HCT116 (cell line): ENCODE results near the gene TMEM156. TPM values are rescaled to one million over a fixed set of nuclear protein-coding genes. Genes with fewer than 3 reads are reported as not detected.

Experiments
- ATAC-seq: fragments of 200-7000 bp; cut with Tn5 transposase; 2 replicates; pipeline ENCODE4 v1.9.1; 2020; ENCODE audit warnings: mild to moderate bottlenecking, moderate library complexity
- BruUV-seq: library from RNA; stranded (reverse); fragments of 400-500 nt; replicated peaks from 2 replicates; lab custom pipeline; 2021; lab: Mats Ljungman, UMichigan
- CTCF ChIA-PET: fragments of 300-600 bp; sonication (Branson Sonifier 250); formaldehyde crosslinking; loops from one replicate; lab custom pipeline; 2021; ENCODE audit warnings: antibody characterized with exemption; lab: Charles Lee
- POLR2A ChIA-PET: fragments of 300-600, 350-600 bp; sonication (Branson Sonifier 250); formaldehyde crosslinking; loops from one replicate; lab custom pipeline; 2021; ENCODE audit warnings: antibody characterized with exemption; lab: Charles Lee
- RAD21 ChIA-PET, 2 experiments: fragments of 300-600 bp; sonication (Branson Sonifier 250); formaldehyde crosslinking; loops; one replicate each; lab custom pipeline; 2023; ENCODE audit warnings: low total read pairs in 2 of 2; ENCODE audit not compliant: uncharacterized antibody in 2 of 2, unreplicated experiment in 2 of 2, low non-redundant PET in 1 of 2; lab: Charles Lee
- DNase-seq: peaks from one replicate; pipeline ENCODE4 v3.0.0-alpha.2; 2010; ENCODE audit warnings: low read depth, low spot score
- H2AFZ ChIP-seq: fragments of 200-600 bp; shearing (Covaris generic), sonication (generic); 2 replicates; pipeline ENCODE4 v1.6.1; 2017; ENCODE audit warnings: low read depth, mixed run types, mixed read lengths, antibody characterized with exemption, low read length; ENCODE audit not compliant: poor library complexity, severe bottlenecking
- H3K27ac ChIP-seq: 2 replicates; pipeline ENCODE4 v1.5.1; 2012; ENCODE audit warnings: low read depth, low read length
- H3K27me3 ChIP-seq: fragments of 200-600 bp; sonication (generic); 2 replicates; pipeline ENCODE4 v1.6.1; 2016; ENCODE audit warnings: mixed run types, low read length, mixed read lengths; ENCODE audit not compliant: insufficient read depth
- H3K36me3 ChIP-seq, 2 experiments: fragments of 200-500 bp in 1 of 2; fragments of 200-600 bp in 1 of 2; sonication (Bioruptor generic) in 1 of 2; sonication (generic) in 1 of 2; 2 replicates each; pipeline versions ENCODE4 v1.5.1 to v1.6.1; 2014 to 2016; ENCODE audit warnings: low read length in 2 of 2, inconsistent platforms in 1 of 2, mixed read lengths in 1 of 2, mixed run types in 1 of 2; ENCODE audit not compliant: insufficient read depth in 2 of 2, control insufficient read depth in 1 of 2
- H3K4me1 ChIP-seq, 2 experiments: fragments of 200-600 bp in 1 of 2; sonication (generic) in 1 of 2; 2 replicates each; pipeline versions ENCODE4 v1.5.1 to v1.6.1; 2012 to 2017; ENCODE audit warnings: low read length in 2 of 2, inconsistent platforms in 1 of 2, mild to moderate bottlenecking in 1 of 2, mixed read lengths in 1 of 2, mixed run types in 1 of 2, moderate library complexity in 1 of 2; ENCODE audit not compliant: insufficient read depth in 2 of 2, control insufficient read depth in 1 of 2
- H3K4me2 ChIP-seq: fragments of 200-600 bp; sonication (generic); 2 replicates; pipeline ENCODE4 v1.6.1; 2017; ENCODE audit warnings: mixed run types, low read length, mixed read lengths
- H3K4me3 ChIP-seq, 2 experiments: fragments of 200-600 bp in 1 of 2; sonication (generic) in 1 of 2; replicated peaks in 1 of 2; 2 replicates each; pipeline ENCODE4 v1.5.1; 2011 to 2016; ENCODE audit warnings: low read length in 2 of 2, control low read depth in 1 of 2, low read depth in 1 of 2, mild to moderate bottlenecking in 1 of 2, mixed read lengths in 1 of 2, mixed run types in 1 of 2
- H3K79me2 ChIP-seq: fragments of 200-600 bp; sonication (generic); 2 replicates; pipeline ENCODE4 v1.6.1; 2017; ENCODE audit warnings: mild to moderate bottlenecking, mixed run types, low read length, moderate library complexity, mixed read lengths; ENCODE audit not compliant: insufficient read depth
- H3K9ac ChIP-seq: fragments of 200-600 bp; sonication (generic); 2 replicates; pipeline ENCODE4 v1.6.1; 2016; ENCODE audit warnings: low read length, mixed read lengths
- H3K9me2 ChIP-seq: fragments of 200-600 bp; sonication (generic), shearing (Covaris generic); 2 replicates; pipeline ENCODE4 v1.6.1; 2017; ENCODE audit warnings: mixed run types, mild to moderate bottlenecking, moderate library complexity; ENCODE audit not compliant: insufficient read depth
- H3K9me3 ChIP-seq, 2 experiments: fragments of 200-500 bp in 1 of 2; fragments of 200-600 bp in 1 of 2; sonication (Bioruptor generic) in 1 of 2; sonication (generic) in 1 of 2; 2 replicates each; pipeline ENCODE4 v1.6.1; 2014 to 2017; ENCODE audit warnings: low read length in 2 of 2, mixed read lengths in 2 of 2, inconsistent platforms in 1 of 2, low read depth in 1 of 2, mild to moderate bottlenecking in 1 of 2, mixed run types in 1 of 2, moderate library complexity in 1 of 2; ENCODE audit not compliant: control insufficient read depth in 1 of 2, insufficient read depth in 1 of 2
- H4K20me1 ChIP-seq: fragments of 200-600 bp; sonication (generic), shearing (Covaris generic); 2 replicates; pipeline ENCODE4 v1.6.1; 2017; ENCODE audit warnings: mixed run types, mild to moderate bottlenecking, moderate library complexity; ENCODE audit not compliant: insufficient read depth
- ATF3 ChIP-seq: IDR thresholded peaks from 2 replicates; pipeline ENCODE4 v1.6.1; 2012
- CTCF ChIP-seq, 3 experiments: fragments of 200-600 bp in 1 of 3; sonication (generic) in 1 of 3; IDR thresholded peaks in 2 of 3; conservative IDR thresholded peaks in 1 of 3; 2 replicates each; pipeline ENCODE4 v1.5.1; 2012 to 2017; ENCODE audit warnings: low read depth in 2 of 3, low read length in 2 of 3, antibody characterized with exemption in 1 of 3, borderline replicate concordance in 1 of 3, control low read depth in 1 of 3, mild to moderate bottlenecking in 1 of 3, mixed read lengths in 1 of 3, mixed run types in 1 of 3, moderate library complexity in 1 of 3; ENCODE audit not compliant: insufficient read depth in 1 of 3
- EZH2 ChIP-seq: fragments of 200-600 bp; sonication (generic); IDR thresholded peaks from 2 replicates; pipeline ENCODE4 v1.6.1; 2017; ENCODE audit warnings: antibody characterized with exemption, mixed run types
- MAX ChIP-seq: IDR thresholded peaks from 2 replicates; pipeline ENCODE4 v1.6.1; 2012
- POLR2A ChIP-seq: IDR thresholded peaks from 2 replicates; pipeline ENCODE4 v1.7.0; 2011; ENCODE audit warnings: borderline replicate concordance; ENCODE audit not compliant: insufficient read depth, insufficient read length; ENCODE audit errors: extremely low read depth
- POLR2AphosphoS5 ChIP-seq: IDR thresholded peaks from 2 replicates; pipeline ENCODE4 v1.6.1; 2011; ENCODE audit warnings: mild to moderate bottlenecking, low read depth, low read length, moderate library complexity
- RAD21 ChIP-seq: IDR thresholded peaks from 2 replicates; pipeline ENCODE4 v1.6.1; 2012; ENCODE audit warnings: low read depth, mild to moderate bottlenecking
- SIN3A ChIP-seq: IDR thresholded peaks from 2 replicates; pipeline ENCODE4 v1.6.1; 2012; ENCODE audit warnings: low read depth
- ZNF274 ChIP-seq: fragments of 200-500 bp; sonication (Bioruptor generic); IDR thresholded peaks from 2 replicates; pipeline ENCODE4 v1.6.1; 2014; ENCODE audit warnings: mild to moderate bottlenecking, low read depth, low read length, inconsistent platforms
- intact Hi-C: fragments of 100-400 bp; cut with micrococcal nuclease; formaldehyde crosslinking; loops from 2 replicates; pipeline ENCODE4 v1.10.0; 2022
- total RNA-seq: library from RNA; stranded (reverse); gene quantifications from one replicate; pipeline ENCODE4 v1.2.1, GENCODE V29; 2021; ENCODE audit not compliant: unreplicated experiment

TMEM156 gene
- total RNA-seq, 1 experiment from 2014 or later = 0.22 TPM

- CTCF ChIA-PET = no interaction called here
Observed at GRCh38 chr4:38979081-38979480, 53.1 kb downstream of the TMEM156 start.

More at GRCh38 chr4:38979081-38979480, 53.1 kb downstream of the TMEM156 start:
- intact Hi-C loops = no loop called here
- ATAC-seq (no peak), DNase-seq (no peak)
- Histone ChIP-seq H3K27ac (no peak overlapping the region), H3K9me3 (no peaks in the 10 kb centered on the region), H3K9ac (no peak overlapping the region), H2AFZ (no peak overlapping the region), H3K4me3 (no peak overlapping the region), H3K79me2 (no peaks in the 10 kb centered on the region), H3K4me2 (no peak overlapping the region), H3K27me3 (no peaks in the 10 kb centered on the region), H3K9me2 (no peaks in the 10 kb centered on the region), H4K20me1 (no peaks in the 10 kb centered on the region), H3K36me3 (no peaks in the 10 kb centered on the region), H3K4me1 (no peaks in the 10 kb centered on the region)
- TF ChIP-seq RAD21 (no peak), SIN3A (no peak), ATF3 (no peak), POLR2A (no peak), CTCF (IDR thresholded peaks at IDR 0.05 in 2 of 3, conservative IDR thresholded peaks at IDR 0.05 in 1 of 3; ENCODE audit: borderline replicate concordance in 1 of 3, insufficient read depth in 1 of 3, low read depth in 2 of 3, low read length in 2 of 3) (no peak), MAX (no peak), POLR2AphosphoS5 (no peak), ZNF274 (no peak), EZH2 (no peak)
- RAD21 ChIA-PET = no interaction called here
- POLR2A ChIA-PET = no interaction called here
- BruUV-seq = no TSS peak
